Measurements from ENCODE around the gene ADGRL3. TPM values are rescaled to one million over a fixed set of nuclear protein-coding genes. Genes with fewer than 3 reads are reported as not detected.

ADGRL3 gene
- total and polyA plus RNA-seq, 4 donors = 0.07 to 1.7 (median 0.82) TPM

DNA sequence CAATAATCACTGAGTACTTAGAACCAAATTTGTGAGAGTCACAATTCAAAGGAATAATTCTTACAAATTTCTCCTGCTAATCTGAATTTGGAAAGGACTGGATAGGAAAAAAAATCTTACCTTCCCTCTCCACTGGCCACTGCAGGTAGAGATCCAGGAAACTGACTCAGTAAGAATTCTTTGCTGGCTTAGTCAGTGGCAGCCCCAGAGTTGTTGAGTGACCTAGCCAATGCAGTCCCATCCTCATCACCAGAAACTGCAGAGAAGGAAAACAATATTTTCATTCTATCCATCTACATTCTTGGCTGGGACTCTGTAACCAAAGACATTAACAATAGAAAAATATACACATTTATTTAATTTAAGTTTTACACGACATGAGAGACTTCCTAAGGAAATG lies 572.0 kb downstream of the ADGRL3 start (continued):
- TF ChIP-seq, protein P1, sequence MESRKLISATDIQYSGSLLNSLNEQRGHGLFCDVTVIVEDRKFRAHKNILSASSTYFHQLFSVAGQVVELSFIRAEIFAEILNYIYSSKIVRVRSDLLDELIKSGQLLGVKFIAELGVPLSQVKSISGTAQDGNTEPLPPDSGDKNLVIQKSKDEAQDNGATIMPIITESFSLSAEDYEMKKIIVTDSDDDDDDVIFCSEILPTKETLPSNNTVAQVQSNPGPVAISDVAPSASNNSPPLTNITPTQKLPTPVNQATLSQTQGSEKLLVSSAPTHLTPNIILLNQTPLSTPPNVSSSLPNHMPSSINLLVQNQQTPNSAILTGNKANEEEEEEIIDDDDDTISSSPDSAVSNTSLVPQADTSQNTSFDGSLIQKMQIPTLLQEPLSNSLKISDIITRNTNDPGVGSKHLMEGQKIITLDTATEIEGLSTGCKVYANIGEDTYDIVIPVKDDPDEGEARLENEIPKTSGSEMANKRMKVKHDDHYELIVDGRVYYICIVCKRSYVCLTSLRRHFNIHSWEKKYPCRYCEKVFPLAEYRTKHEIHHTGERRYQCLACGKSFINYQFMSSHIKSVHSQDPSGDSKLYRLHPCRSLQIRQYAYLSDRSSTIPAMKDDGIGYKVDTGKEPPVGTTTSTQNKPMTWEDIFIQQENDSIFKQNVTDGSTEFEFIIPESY (IDR thresholded peaks at IDR 0.05) = no peak
- no peak for TF ChIP-seq RAD21 (IDR thresholded peaks at IDR 0.05)
- TF ChIP-seq TAF1 (conservative IDR thresholded peaks at IDR 0.05) = no peak
- no peak for TF ChIP-seq HNF4G (IDR thresholded peaks at IDR 0.05)
- TF ChIP-seq RXRA (IDR thresholded peaks at IDR 0.05) = no peak
- TF ChIP-seq SP1 (IDR thresholded peaks at IDR 0.05) = no peak

DNA sequence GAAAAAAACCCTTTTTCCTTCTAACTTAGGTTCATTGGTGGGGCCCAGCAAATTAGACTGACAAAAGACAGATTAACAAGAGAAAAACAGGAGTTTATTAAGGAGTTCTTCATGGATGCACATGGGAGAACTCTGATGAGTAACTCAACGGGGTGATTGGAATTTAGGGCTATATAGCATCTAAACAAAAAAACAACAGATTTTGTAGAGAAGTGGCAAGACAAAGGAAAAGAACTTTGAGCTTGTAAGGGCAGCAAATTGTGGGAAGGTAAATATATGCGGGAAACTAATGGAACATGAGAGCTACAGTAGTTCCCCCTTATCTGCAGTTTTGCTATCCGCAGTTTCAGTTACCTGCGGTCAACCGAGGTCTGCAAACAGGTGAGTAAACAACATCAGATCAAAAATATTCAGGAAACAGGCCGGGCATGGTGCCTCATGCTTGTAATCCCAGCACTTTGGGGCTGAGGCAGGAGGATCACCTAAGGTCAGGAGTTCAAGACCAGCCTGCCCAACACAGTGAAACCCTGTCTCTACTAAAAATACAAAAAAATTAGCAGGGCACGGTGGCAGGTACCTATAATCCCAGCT lies 573.6 kb downstream of the ADGRL3 start:
- WGBS = 38% methylated on average over 7 of the region's 7 CpGs

DNA sequence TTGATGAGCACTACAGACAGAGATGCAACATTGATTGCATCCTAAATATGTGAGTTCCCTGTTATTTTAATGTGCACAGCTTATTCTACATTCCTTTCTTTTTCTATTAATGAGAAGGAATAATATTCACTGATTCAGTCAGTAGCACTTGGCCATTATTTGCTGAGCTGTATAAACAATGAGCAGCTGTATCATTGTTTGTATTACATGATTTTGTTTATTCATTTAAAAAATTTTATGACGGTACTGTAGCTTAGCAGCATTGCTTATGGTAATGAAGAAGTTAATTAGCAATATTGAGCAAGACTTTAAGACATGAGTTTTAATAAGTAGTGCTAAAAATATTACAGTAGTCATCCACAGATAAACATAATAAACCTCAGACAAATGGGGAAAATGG lies 582.0 kb downstream of the ADGRL3 start:
- no peak for DNase-seq (ENCODE audit: low spot score)
- Histone ChIP-seq H3K4me1 (ENCODE audit: control insufficient read depth in 4 of 4, insufficient read depth in 4 of 4, low read length in 3 of 4) (no peaks in the 10 kb centered on the region), H3K36me3 (ENCODE audit: control insufficient read depth in 4 of 4, insufficient read depth in 3 of 4, low read depth in 1 of 4, low read length in 3 of 4) (no peaks in the 10 kb centered on the region), H3K27ac (ENCODE audit: low read depth in 1 of 2, low read length in 2 of 2) (no peak overlapping the region), H3K9ac (ENCODE audit: low read depth in 1 of 2, low read length in 2 of 2) (no peak overlapping the region), H3K9me3 (ENCODE audit: control insufficient read depth in 4 of 4, low read length in 3 of 4) (no peaks in the 10 kb centered on the region), H3K4me3 (ENCODE audit: low read depth in 1 of 3, low read length in 3 of 3) (no peak overlapping the region), H3K27me3 (ENCODE audit: control insufficient read depth in 4 of 4, insufficient read depth in 4 of 4, low read length in 3 of 4) (no peaks in the 10 kb centered on the region)
- WGBS = 73% methylated on average over 1 of the region's 1 CpG
- TF ChIP-seq, protein P1 (IDR thresholded peaks at IDR 0.05) = no peak
- TF ChIP-seq, protein P2, sequence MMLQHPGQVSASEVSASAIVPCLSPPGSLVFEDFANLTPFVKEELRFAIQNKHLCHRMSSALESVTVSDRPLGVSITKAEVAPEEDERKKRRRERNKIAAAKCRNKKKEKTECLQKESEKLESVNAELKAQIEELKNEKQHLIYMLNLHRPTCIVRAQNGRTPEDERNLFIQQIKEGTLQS (IDR thresholded peaks at IDR 0.05) = no peak
- TF ChIP-seq EGR1 (IDR thresholded peaks at IDR 0.05; ENCODE audit: low read depth in 2 of 2) (no peak), SP1 (IDR thresholded peaks at IDR 0.05) (no peak), NR2F2 (IDR thresholded peaks at IDR 0.05) (no peak)
- TF ChIP-seq, protein P3, sequence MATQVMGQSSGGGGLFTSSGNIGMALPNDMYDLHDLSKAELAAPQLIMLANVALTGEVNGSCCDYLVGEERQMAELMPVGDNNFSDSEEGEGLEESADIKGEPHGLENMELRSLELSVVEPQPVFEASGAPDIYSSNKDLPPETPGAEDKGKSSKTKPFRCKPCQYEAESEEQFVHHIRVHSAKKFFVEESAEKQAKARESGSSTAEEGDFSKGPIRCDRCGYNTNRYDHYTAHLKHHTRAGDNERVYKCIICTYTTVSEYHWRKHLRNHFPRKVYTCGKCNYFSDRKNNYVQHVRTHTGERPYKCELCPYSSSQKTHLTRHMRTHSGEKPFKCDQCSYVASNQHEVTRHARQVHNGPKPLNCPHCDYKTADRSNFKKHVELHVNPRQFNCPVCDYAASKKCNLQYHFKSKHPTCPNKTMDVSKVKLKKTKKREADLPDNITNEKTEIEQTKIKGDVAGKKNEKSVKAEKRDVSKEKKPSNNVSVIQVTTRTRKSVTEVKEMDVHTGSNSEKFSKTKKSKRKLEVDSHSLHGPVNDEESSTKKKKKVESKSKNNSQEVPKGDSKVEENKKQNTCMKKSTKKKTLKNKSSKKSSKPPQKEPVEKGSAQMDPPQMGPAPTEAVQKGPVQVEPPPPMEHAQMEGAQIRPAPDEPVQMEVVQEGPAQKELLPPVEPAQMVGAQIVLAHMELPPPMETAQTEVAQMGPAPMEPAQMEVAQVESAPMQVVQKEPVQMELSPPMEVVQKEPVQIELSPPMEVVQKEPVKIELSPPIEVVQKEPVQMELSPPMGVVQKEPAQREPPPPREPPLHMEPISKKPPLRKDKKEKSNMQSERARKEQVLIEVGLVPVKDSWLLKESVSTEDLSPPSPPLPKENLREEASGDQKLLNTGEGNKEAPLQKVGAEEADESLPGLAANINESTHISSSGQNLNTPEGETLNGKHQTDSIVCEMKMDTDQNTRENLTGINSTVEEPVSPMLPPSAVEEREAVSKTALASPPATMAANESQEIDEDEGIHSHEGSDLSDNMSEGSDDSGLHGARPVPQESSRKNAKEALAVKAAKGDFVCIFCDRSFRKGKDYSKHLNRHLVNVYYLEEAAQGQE (IDR thresholded peaks at IDR 0.05) = no peak

More for the DNA sequence above, 573.6 kb downstream of the ADGRL3 start:
- H3K9me3 ChIP-seq (ENCODE audit: control insufficient read depth in 4 of 4, low read length in 3 of 4) = no peaks in the 10 kb centered on the region
- H3K4me3 ChIP-seq (ENCODE audit: low read depth in 1 of 3, low read length in 3 of 3) = no peak overlapping the region
- no peaks in the 10 kb centered on the region for H3K4me1 ChIP-seq (ENCODE audit: control insufficient read depth in 4 of 4, insufficient read depth in 4 of 4, low read length in 3 of 4)
- no peak for DNase-seq (ENCODE audit: low spot score)
- TF ChIP-seq RAD21 (IDR thresholded peaks at IDR 0.05) = no peak
- TF ChIP-seq FOXA2 (IDR thresholded peaks at IDR 0.05) = no peak
- TF ChIP-seq YY1 (IDR thresholded peaks at IDR 0.05) = no peak
- TF ChIP-seq, protein P2 (IDR thresholded peaks at IDR 0.05) = no peak
- TF ChIP-seq RXRA (IDR thresholded peaks at IDR 0.05) = no peak
- TF ChIP-seq JUND (IDR thresholded peaks at IDR 0.05) = no peak
- no peak for TF ChIP-seq SP1 (IDR thresholded peaks at IDR 0.05)
- TF ChIP-seq, protein P4, sequence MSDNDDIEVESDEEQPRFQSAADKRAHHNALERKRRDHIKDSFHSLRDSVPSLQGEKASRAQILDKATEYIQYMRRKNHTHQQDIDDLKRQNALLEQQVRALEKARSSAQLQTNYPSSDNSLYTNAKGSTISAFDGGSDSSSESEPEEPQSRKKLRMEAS (IDR thresholded peaks at IDR 0.05) = no peak
- no peak for TF ChIP-seq GABPA (IDR thresholded peaks at IDR 0.05 in 1 of 2, conservative IDR thresholded peaks at IDR 0.05 in 1 of 2)
- no peak for TF ChIP-seq HNF4A (conservative IDR thresholded peaks at IDR 0.05)
- TF ChIP-seq, protein P3 (IDR thresholded peaks at IDR 0.05) = no peak
- TF ChIP-seq FOXA1 (IDR thresholded peaks at IDR 0.05) = no peak
- no peak for TF ChIP-seq TAF1 (conservative IDR thresholded peaks at IDR 0.05)
- TF ChIP-seq NR2F2 (IDR thresholded peaks at IDR 0.05) = no peak
- H3K27ac ChIP-seq (ENCODE audit: low read depth in 1 of 2, low read length in 2 of 2) = no peak overlapping the region
- no peaks in the 10 kb centered on the region for H3K27me3 ChIP-seq (ENCODE audit: control insufficient read depth in 4 of 4, insufficient read depth in 4 of 4, low read length in 3 of 4)
- H3K36me3 ChIP-seq (ENCODE audit: control insufficient read depth in 4 of 4, insufficient read depth in 3 of 4, low read depth in 1 of 4, low read length in 3 of 4) = no peaks in the 10 kb centered on the region
- H3K9ac ChIP-seq (ENCODE audit: low read depth in 1 of 2, low read length in 2 of 2) = no peak overlapping the region

All from liver (tissue), 9 donors.